Stimulated activated naive CD4-positive, alpha-beta T cell (primary cell): Measurements from ENCODE around the gene SLC6A4.
"Not testable (repeated sequence)": the region's sequence is repeated elsewhere in the genome, so short reads cannot be mapped to it uniquely, and the experiment has no call there.

Experiments
- DNase-seq, 6 experiments: peaks; one replicate each; lab custom pipeline; 2025; lab: John Stamatoyannopoulos, UW

Gene SLC6A4

GRCh38 chr17:30238387-30239088 is 3.0 kb upstream of the SLC6A4 start:
- DNase-seq, result no peak

- no peak for DNase-seq
Observed at GRCh38 chr17:30238003-30238344, 2.5 kb upstream of the SLC6A4 start.

- no peak for DNase-seq
Observed at GRCh38 chr17:30237296-30238002, 2.0 kb upstream of the SLC6A4 start.

- DNase-seq, result no peak
Observed at GRCh38 chr17:30236766-30237165, 1.3 kb upstream of the SLC6A4 start.

- DNase-seq, result no peak
Observed at GRCh38 chr17:30236297-30236624, 764 bp upstream of the SLC6A4 start.

- DNase-seq, result no peak
Observed at GRCh38 chr17:30234964-30235363, 533 bp downstream of the SLC6A4 start.

- no peak for DNase-seq
Observed at GRCh38 chr17:30234296-30234695, 1.2 kb downstream of the SLC6A4 start.

GRCh38 chr17:30232824-30233427 is 2.6 kb downstream of the SLC6A4 start:
- DNase-seq, result no peak

GRCh38 chr17:30232015-30232823 is 3.3 kb downstream of the SLC6A4 start:
- DNase-seq, result no peak

GRCh38 chr17:30230596-30231125 is 4.8 kb downstream of the SLC6A4 start:
- no peak for DNase-seq

GRCh38 chr17:30230009-30230408 is 5.5 kb downstream of the SLC6A4 start:
- not testable (repeated sequence) for DNase-seq

GRCh38 chr17:30229012-30229411 is 6.5 kb downstream of the SLC6A4 start:
- no peak for DNase-seq

GRCh38 chr17:30228011-30228410 is 7.5 kb downstream of the SLC6A4 start:
- no peak for DNase-seq

GRCh38 chr17:30226878-30227277 is 8.6 kb downstream of the SLC6A4 start:
- DNase-seq, result no peak

- DNase-seq, result no peak
Observed at GRCh38 chr17:30225919-30226553, 9.5 kb downstream of the SLC6A4 start.

GRCh38 chr17:30225112-30225511 is 10.4 kb downstream of the SLC6A4 start:
- no peak for DNase-seq

- no peak for DNase-seq
Observed at GRCh38 chr17:30224419-30224960, 11.0 kb downstream of the SLC6A4 start.

GRCh38 chr17:30222721-30223175 is 12.7 kb downstream of the SLC6A4 start:
- no peak for DNase-seq

GRCh38 chr17:30222251-30222650 is 13.2 kb downstream of the SLC6A4 start:
- no peak for DNase-seq

GRCh38 chr17:30221346-30221745 is 14.2 kb downstream of the SLC6A4 start:
- no peak for DNase-seq

GRCh38 chr17:30220414-30220813 is 15.1 kb downstream of the SLC6A4 start:
- no peak for DNase-seq

GRCh38 chr17:30219833-30220232 is 15.7 kb downstream of the SLC6A4 start:
- DNase-seq, result no peak
